NCI-H2196 (cell line): ENCODE measurements around the gene MCCC1.
"Not testable (repeated sequence)": the region's sequence is repeated elsewhere in the genome, so short reads cannot be mapped to it uniquely, and the experiment has no call there.

Experiments used
- DNase-seq: peaks from one replicate; lab custom pipeline; 2025; ENCODE audit not compliant: unreplicated experiment; lab: John Stamatoyannopoulos, UW

Gene MCCC1

GRCh38 chr3:183103950-183104349 lies 4.7 kb upstream of the MCCC1 start:
- DNase-seq, result not testable (repeated sequence)

- not testable (repeated sequence) for DNase-seq
Observed at GRCh38 chr3:183101040-183101439, 1.7 kb upstream of the MCCC1 start.

- no peak for DNase-seq
Observed at GRCh38 chr3:183100376-183100775, 1.1 kb upstream of the MCCC1 start.

- DNase-seq, result no peak
Observed at GRCh38 chr3:183099838-183100204, 525 bp upstream of the MCCC1 start.

DNA sequence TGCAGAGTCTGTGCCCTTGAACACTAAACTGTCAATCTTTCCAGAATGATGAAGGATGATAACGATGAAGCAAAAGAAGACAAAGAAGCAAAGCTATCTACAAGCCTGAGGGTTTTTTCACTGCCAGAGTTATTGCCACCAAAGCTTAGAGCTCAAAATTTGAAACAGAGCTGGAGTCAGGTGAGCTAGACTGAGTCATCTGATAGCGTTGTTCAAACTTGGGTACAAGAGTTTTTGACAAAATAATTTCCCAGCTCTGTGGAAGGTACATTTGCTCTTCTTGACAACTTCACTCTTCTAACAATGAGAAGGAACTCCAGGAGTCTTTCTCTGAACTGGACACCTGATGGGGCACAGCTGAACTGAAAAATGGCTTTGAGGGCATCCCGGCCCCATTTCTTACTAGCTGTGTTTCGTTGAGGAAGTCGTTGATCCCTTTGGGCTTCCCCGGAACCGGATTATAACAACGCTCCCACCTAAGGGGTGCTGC lies 715 bp downstream of the MCCC1 start:
- DNase-seq, result no peak

DNA sequence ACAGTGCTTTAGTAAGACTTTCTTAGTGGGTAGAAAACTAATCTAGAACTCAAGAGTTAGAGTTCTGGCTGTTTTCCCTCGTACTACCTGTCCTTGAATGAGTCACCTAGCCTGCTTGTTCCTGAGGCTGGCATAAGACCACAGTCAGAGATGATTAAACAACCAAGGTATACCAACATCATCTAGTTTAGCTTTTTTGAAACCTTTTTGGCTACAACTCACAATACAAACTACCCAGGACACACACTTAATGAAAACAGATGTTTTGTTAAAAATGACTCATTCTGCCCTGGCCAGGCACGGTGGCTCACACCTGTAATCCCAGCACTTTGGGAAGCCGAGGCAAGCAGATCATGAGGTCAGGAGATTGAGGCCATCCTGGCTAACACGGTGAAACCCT lies 4.6 kb downstream of the MCCC1 start:
- DNase-seq, result no peak

GRCh38 chr3:183092256-183092655 lies 7.0 kb downstream of the MCCC1 start:
- no peak for DNase-seq

GRCh38 chr3:183087184-183087583 lies 12.1 kb downstream of the MCCC1 start:
- no peak for DNase-seq

GRCh38 chr3:183085634-183086390 lies 13.5 kb downstream of the MCCC1 start:
- DNase-seq, result no peak

GRCh38 chr3:183082355-183082915 lies 16.9 kb downstream of the MCCC1 start:
- DNase-seq, result no peak

- DNase-seq, result no peak
Observed at GRCh38 chr3:183081459-183082183, 17.7 kb downstream of the MCCC1 start.

GRCh38 chr3:183080628-183081027 lies 18.7 kb downstream of the MCCC1 start:
- DNase-seq, result no peak

- no peak for DNase-seq
Observed at GRCh38 chr3:183074881-183075280, 24.4 kb downstream of the MCCC1 start.

DNA sequence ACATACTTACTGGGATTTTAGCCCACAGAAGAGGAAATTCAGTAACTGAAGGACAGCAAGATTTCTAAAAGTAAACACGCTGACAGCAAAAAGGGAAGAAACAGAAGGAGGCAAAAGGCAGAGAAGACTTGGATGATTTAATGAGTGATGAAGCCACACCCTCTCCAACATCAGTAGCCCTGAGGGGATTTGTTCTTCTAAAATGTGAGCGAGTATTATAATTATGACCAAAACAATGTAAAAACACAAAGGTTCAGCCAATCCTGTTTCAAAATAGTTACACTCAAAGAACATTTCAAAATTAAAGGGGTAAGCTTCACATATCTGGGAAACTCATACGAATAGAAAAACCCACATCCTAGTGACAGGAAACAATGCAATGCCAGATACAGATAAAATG lies 25.0 kb downstream of the MCCC1 start:
- no peak for DNase-seq

DNA sequence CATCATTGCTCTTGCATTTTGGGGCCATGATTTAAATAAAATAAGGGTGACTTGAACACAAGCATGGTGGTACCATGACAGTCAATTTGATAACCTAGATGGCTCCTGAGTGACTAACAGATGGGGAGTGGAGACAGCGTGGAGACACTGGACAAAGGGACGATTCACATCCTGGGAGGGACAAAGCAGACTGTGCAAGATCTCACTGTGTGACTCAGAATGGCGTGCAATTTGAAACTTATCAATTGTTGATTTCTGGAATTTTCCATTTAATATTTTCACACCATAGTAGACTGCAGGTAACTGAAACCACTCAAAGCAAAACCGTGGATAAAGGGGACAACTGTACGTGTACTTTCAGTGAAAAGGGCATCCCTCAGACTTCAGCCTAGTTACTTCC lies 25.5 kb downstream of the MCCC1 start:
- DNase-seq, result no peak

- DNase-seq, result no peak
Observed at GRCh38 chr3:183070892-183071291, 28.4 kb downstream of the MCCC1 start.

GRCh38 chr3:183069086-183069485 lies 30.2 kb downstream of the MCCC1 start:
- DNase-seq, result no peak

GRCh38 chr3:183066891-183067290 lies 32.4 kb downstream of the MCCC1 start:
- not testable (repeated sequence) for DNase-seq

GRCh38 chr3:183064475-183064874 lies 34.8 kb downstream of the MCCC1 start:
- no peak for DNase-seq

GRCh38 chr3:183061391-183062172 lies 37.7 kb downstream of the MCCC1 start:
- no peak for DNase-seq

DNA sequence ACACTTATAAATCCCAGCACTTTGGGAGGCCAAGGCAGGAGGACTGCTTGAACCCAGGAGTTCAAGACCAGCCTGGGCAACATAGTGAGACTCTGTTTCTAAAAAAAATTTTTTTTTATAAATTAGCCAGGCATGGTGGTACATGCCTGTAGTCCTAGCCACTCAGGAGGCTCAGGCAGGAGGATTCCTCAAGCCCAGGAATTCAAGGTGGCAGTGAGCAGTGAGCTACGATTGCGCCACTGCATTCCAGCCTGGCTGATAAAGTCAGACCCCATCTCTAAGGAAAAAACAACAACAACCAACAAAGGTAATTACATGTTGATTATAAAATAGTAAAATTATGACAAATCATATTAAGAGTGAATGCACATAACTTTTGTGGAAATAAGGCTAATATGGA lies 40.9 kb downstream of the MCCC1 start:
- no peak for DNase-seq
